Endometrium (tissue), 2 donors: Measurements from ENCODE around the gene PLCB1.
A peak's percentile ranks its signal among the peaks of the same experiment; 100 is the strongest.

Experiments
- FAIRE-seq: peaks from 2 replicates; lab custom pipeline; 2012; peaks lifted over from hg19 to GRCh38; lab: Jason Lieb, UNC
- donor health status: control.
- donor health status: control.

PLCB1 gene

DNA sequence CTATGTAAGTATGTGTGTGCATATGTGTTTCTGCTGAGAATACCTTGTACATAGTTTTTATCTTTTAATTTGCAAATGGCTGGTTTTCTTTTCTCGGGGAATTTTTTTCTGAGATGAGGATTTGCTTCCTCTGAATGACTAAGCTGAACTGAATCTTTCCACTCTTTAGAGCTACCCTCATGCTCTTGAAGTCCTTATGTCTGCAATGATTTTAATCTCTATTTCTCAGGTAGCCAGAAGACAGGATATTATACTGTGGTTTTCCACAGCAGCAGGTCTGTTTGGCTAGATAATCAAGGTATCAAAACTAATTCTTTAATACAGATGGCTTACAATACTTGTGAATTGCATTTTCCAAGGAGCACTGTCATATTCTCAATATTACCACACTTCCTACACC, 114.7 kb downstream of the PLCB1 start:
- no peak for FAIRE-seq

DNA sequence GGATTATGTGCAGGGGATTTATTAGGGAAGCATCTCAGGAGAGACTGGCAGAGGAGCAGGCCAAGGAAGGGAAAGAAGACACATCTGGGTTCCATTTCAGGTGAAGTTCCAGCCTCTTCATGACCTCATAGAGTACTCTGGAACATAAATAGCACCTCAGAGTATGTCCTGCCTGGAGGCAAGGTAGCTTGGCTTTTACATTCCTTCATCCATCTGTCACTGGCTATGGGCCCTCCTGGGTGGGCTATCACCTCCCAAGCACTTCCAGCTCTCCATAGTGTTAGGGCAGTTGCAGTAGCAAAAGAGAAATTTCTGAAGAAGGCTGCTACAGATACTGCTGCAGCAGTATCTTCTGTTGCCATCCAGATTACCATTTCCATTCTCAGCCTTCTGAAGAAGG, 116.0 kb downstream of the PLCB1 start:
- FAIRE-seq, result no peak

DNA sequence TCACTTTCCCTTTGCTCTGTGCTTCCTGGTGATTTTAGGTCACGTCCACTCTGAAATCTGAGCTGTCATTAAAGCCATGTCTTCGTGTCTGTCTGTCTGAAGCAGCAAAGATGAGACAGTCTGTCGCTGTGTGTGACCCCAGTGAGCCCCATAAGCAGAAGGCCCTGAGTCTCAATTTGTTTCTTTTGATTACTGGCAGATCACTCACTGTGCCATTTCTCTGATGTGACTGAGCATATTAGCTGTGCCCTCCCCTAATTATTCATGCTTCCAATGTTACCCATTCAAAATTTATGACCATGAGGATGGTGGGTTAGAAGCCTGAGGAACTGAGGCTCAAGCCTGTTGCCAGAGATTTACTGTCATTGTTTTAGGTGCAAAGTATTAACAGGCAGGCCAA, 117.6 kb downstream of the PLCB1 start:
- FAIRE-seq, result no peak

DNA sequence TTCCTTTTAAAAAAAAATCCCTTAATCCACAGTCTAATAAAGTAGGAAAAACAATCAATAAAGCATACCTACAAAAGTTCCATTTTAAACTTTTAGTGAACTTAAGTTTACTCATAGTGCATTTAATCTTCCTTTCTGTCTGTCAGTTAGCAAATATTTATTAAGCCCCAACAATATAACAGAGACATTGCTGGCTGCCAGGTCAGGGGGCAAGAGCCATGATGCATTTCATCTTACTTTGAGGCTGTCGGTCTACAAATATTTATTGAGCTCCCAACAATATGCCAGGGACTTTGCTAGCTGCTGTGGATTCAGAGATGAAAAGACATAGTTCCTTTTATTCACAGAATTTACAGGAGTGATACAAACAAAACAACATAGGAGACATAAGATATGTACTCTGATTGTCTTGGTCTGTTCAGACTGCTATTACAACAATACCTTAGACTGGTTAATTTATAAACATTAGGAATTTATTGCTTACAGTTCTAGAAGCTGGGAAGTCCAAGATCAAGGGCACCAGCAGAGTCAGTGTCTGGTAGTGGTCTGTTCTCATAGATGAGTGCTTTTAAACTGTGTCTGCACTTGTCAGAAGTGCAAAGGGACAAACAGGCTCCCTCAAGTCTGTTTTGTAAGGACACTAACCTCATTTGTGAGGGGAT, 118.6 kb downstream of the PLCB1 start:
- FAIRE-seq, result no peak

DNA sequence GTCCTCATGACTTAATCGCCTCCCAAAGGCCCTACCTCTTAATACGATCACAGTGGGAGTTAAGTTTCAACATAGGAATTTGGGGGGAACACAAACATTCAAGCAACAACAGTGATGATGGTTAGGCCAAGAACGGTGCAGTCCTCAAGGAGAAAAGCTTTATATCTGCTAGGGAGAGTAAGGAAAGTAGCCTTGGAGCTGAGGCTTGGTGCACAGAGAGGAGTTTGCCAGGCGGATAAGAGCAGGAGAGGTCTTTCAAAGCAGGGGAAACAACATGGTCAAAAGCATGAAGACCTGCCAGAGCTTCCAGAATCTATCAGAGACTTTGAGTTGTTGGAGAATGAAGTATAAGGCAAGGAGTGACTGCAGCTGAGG, 119.1 kb downstream of the PLCB1 start:
- FAIRE-seq, result no peak

DNA sequence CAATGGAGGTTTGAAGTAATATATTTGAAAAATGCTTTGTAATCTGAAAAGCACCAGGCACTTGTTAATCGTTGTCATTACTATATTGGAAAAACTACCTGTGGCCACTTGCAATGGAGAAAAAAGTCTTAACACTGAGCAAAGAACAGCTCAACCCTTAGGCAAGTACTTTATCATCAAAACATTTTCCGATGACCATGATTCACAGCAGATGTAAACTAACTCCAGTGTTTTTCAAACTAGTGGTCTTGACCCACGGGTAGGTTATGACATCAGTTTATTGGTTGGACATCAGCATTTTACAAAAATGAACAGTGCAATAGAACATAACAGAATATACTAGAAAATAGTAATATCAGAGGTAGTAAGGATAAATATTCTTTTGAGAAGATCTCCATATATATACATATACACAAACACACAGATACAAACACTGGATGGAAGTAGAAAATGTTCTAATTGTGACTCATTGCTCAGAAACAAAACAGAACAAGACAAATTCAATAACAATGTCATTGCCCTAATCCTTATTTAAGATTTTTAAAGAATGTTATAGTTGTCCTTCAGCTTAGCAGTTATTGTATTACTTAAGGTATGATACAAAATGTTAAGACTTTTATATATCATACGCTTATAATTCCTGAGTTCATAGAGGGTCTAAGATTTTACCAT, 123.0 kb downstream of the PLCB1 start:
- no peak for FAIRE-seq

DNA sequence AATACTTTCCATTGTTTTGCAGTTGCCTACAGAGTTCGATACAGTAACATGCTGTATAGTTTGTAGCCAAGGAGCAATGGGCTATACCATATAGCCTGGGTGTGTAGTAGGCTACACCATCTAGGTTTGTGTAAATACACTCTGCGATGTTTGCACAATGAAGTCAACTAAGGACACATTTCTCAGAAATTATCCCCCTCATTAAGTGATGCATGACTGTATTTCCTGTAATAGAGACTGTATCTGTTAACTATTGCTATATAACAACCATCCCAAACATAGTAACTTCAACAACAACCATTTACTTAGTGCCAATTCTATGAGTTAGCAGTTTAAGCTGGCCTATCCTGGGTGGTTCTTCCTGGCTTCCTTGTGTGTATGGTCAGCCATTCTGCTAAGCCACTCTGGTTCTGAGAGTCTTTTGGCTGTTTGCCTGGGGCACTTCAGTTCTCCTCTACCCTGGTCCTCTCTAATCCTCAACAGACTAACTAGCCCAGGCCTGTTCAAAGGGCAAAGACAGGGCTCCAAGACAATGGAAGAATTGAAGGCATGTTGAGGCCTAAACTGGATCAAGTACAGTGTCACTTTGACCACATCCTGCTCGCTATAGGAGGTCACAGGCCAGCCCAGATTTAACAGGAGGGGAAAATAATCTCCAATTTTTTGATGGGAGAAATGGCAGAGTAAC, 124.0 kb downstream of the PLCB1 start:
- FAIRE-seq, result no peak

DNA sequence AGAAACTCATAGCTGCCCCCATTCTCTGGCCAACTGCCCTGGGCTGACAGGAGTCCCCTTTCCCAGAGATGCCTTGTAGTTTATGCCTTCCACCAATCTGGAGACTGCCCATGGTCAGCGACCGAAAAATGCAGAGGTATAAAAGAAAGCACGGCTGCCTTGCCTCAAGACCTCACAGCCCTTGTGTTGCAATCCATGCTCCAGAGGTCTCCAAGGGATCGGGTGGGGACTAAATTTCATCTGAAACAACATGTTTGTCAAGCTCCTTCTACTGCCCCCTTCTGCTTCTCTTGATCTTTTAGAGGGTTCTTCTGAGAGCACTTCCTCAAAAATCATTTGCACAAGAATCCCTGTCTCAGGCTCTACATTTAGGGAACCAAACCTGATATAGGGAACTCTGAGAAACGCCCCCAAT, 128.8 kb downstream of the PLCB1 start:
- FAIRE-seq, result no peak

DNA sequence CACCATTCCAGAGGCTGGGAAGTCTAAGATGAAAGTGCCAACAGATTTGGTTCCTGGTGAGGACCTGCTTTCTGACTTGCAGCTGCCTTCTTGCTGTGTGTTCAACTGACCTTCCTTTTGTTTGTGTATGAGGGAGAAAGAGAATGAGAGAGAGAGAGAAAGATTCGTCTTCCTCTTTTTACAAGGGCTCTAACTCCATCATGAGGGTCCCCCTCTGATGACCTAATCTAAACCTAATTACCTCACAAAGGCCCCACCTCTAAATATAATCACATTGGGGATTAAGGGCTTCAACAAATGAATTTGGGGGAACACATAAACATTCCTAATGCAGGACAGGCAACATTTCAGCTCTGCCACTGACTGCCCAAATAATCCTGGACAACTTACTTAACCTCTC, 130.7 kb downstream of the PLCB1 start:
- no peak for FAIRE-seq

DNA sequence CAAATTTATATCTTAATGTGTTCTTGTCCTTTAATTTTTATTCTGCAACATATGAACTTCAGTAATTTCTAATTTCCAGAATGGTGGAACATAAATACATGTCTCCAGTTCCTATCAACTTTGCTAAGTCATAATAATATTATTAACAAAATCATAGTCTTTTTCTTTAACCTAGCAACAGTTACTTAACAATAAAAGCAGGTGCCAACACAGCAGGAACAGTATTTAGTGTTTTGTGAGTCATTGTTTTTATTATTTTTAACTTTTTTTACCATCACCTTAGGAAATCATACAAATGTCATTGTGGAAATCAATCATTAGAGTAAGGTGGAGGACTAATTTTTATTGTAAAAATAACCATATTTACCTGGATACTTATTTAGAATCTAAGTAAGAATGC, 133.5 kb downstream of the PLCB1 start:
- FAIRE-seq, result no peak

DNA sequence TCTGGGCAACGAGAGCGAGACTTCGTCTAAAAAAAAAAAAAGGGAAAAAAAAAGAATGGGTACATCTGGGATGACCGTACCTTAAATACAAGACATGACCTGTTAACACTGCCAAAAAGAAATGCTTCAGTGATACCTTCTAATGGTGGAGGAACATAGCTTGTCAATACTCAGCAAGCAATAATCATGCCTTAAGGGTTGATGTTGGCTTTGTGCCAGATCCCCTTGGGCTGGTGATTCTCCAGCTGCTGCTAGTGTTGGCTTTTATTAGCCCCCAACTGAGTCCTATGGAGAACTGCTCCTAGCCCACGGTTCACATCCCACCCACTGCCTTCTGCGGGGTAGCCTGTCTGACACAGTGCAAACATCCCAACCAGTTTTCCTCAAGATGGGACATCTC, 134.9 kb downstream of the PLCB1 start:
- FAIRE-seq, result no peak

DNA sequence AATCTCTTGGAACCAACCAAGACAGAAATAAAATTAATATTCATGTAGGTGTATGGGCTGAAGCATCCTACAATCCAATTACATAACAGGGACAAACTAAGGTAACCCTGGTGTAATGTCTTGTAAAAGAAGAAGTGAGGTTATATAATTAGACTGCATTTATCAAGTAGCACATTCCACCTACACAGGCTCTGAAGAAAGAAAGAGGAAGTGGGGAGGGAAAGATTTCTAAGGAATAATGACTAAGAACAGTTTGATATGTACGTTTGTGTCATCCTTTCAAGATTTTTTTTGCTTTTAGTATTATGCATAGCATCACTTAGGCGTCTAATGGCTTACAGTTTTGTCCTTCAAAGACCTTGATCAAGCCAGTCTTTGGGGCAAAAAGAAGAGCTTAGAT, 139.7 kb downstream of the PLCB1 start:
- FAIRE-seq, result no peak

DNA sequence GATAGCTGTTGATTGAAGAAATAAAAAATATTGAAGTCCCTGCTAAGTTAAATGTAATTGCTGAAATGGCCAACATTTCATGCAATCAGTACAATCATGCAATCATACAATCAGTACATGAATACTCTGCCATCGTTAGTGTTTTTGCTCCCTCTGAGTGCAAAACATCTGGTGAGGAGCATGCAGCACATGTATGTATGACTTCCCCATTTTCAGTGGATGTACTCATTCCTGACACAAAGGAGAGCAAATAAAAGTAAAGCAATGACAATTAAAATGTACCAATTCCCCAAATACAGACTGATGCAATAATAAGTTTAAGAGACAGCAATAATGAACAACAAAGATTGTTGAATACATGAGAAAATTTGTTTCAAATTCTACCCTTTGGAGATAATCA, 140.7 kb downstream of the PLCB1 start:
- FAIRE-seq, result no peak

DNA sequence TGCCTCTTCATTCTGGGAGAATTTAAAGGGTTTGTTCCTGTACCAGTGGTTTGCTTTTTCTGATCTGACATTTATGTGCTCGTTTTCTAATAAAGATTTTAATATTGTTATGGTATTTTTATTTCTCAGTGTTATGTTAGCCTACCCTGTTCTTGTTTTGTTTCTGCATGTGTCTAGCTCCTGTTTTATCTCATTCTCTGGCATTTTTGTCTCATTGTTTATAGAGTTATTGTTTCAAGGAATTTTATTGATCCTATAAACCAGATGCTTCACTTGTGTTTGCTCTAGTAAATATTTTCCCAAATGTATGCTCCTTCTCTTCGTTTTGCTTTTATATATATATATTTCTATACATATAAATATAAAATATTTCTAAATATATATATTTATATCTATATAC, 152.8 kb downstream of the PLCB1 start:
- FAIRE-seq, result peak; percentile 97

DNA sequence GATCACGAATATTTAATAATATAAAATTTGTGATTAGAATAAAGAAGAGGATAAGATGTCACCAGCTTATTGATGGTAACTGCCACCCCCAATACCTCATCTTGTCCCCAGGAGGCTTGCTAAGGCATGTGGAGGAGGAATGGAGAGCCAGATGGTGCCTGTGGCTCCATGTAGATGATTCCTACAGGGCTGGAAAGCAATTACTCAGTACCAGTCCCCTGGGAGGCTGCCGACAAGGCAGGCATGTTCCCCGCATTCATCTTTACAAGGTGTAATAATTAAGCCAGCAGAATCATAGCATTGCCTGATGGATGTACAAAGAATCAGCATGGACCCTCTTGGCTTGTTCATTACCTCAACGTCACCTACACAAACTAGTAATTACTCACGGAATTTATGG, 155.3 kb downstream of the PLCB1 start:
- FAIRE-seq, result no peak

DNA sequence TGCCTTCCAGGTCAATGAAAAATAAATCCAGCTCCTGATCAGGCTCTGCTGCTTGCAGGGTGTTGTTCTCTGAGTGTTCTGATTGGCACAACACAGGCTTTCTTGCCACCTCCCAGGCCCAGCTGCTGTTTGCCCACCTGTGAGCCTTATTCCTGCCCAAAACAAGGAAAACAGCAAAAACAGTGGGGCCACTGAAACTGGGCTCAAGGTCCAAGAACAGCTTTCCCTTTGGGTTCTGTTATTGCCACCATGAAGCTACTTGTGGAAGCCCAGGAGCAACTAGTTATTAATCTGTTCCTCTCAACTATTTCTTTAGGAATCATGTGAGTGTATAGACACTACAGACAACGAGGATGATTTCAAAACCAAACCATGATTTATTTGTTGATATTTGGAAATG, 159.1 kb downstream of the PLCB1 start:
- FAIRE-seq, result no peak

DNA sequence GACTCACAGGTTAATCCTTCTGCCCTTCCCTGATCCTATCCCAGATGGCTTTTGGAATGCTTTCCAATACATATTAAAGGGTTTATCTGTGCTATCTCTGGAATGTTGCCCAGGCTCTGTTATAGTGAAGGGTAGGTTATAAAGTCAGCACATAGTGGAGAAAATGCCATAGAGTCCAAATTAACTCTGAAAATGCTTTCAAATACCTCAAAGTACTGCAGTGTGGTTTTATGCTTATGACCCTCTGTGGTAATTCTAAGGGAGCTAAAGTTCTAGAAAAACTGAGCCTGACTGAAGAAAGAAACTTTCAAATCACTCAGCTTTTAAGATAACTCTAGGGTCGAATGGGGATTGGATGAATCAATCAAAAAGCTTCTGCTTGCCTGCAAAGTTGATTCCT, 159.8 kb downstream of the PLCB1 start:
- FAIRE-seq, result no peak

DNA sequence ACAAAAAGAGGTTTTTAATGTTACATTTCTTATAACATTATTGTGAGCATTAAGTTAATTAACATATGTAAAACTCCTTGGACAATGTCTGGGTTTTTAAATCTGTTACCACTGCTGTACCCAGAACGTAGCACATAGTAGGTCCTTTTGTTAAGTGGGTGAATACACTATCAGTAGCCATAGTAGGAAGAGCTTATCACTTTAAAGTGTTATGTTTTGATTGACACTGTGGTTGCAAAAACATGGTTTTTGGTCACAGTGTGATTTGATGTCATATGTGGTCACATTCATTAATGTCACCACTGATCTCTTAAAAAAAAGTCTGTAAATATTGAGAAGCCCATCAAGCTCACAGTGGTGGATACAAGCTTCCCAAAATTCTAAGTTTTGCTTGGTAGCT, 160.7 kb downstream of the PLCB1 start:
- no peak for FAIRE-seq

DNA sequence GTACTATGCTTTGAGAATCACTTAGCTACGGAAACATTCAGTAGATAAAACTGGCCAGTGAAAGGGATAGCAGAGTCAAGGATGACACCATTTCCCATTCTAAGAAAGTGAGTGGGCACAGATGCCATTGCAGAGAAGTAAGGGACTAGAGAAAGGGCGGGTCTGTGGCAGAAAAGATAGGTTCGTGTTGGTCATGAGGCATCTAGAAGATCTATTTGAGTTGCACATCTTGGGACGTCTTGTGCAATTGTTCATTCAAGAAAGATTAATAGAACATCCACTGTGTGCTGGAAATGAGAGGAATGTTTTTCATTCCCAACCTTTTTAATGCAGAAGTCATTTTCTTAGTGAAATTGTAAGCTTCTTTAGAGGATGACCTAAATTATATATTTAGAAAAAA, 161.7 kb downstream of the PLCB1 start:
- no peak for FAIRE-seq

DNA sequence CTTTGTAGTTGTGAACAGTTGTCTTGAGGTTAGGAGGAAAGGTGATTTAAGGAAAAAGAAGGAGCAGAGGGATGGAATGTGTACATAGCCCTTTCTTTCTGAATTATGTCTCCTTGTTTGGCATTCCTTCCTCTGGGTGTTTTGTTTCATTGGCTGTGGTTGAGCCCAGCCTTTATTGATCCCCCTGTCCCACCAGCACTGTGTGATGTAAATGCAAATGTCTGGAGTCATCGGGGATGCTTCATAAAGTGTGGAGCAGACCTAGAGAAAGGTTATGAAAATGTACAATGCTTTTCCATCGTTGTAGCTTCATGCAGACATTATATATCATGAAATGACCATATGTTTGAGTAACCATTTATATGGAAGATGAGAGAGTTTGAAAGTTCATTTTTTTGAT, 164.5 kb downstream of the PLCB1 start:
- no peak for FAIRE-seq

DNA sequence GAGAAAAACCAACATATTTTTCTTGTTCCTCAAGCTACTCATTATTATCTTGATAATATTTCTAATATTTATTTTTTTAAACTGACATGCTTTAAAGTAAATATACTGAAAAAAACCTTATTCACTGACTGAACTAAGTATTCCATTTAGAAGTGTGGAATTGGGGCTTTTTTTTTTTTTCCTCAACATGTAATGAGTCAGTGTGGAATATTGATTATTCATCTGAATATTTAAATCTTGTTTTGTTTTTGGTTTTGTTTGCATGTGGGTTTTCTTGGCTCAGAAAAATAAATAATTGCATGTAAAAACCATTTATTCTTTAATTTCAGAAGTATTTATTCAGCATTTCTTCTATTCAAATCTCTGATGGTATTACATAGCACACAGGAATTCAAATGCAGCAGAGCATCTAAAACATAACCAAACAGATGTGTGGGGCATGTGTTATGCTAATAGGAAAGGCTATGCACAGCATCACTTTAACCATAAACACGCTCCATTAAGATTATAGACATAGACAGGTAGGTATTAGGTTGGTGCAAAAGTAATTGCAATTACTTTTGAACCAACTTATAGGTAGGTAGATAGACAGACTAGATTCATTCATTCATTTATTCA, 166.5 kb downstream of the PLCB1 start:
- FAIRE-seq, result no peak

DNA sequence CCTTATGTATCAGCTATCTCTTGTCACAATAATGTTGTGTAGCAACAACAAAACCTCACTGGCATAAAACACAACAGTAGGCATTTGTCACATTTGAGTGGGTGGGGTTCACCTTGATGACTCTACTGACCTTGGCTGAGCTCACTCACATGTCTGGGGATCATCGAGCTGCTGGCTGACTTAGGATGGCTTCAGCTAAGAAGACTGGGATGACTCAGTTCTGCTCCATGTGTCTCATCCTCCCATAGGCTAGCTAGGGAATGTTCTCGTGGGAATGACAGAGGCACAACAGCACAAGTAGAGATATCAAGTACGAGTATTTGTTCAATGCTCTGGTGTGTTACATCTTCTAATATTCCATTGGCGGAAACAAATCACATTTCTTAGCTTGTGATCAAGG, 167.9 kb downstream of the PLCB1 start:
- no peak for FAIRE-seq

DNA sequence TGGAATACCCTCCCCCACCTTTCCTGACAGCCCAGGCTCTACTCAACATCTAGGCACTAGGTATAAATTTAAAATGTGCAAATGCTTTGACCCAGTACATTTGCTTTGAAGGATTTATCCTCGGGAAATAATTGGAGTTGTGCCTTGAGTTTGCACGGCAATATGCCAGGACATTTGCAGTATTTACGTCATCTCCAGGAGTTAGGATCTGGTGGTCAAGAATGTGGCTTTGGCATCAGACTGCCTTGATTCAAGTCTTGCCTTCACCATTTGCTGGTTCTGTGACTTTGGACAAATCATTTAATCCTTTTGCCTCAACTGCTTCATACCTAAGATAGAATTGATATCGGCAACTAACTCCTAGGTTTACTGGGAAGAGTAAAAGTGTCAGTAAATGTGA, 169.6 kb downstream of the PLCB1 start:
- no peak for FAIRE-seq
